Ovary (tissue), 9 donors: ENCODE measurements around the gene SLC51B. TPM values are rescaled to one million over a fixed set of nuclear protein-coding genes. Genes with fewer than 3 reads are reported as not detected.
"Not testable (repeated sequence)": the region's sequence is repeated elsewhere in the genome, so short reads cannot be mapped to it uniquely, and the experiment has no call there.

Experiments
- DNase-seq, 5 donors: peaks; one replicate each; pipeline ENCODE4 v3.0.0-alpha.2; 2019 to 2020
- H3K27ac ChIP-seq, 2 donors: fragments of 200-600 bp; one replicate each; pipeline versions ENCODE4 v1.5.1 to v1.8.0; 2019 to 2022
- H3K27me3 ChIP-seq: fragments of 200-600 bp; one replicate; pipeline ENCODE4 v1.8.0; 2022
- H3K36me3 ChIP-seq: fragments of 200-600 bp; sonication (generic); one replicate; pipeline ENCODE4 v1.5.1; 2019
- H3K4me1 ChIP-seq: one replicate; pipeline ENCODE4 v1.8.1; 2013; ENCODE audit warnings: mild to moderate bottlenecking, moderate library complexity; ENCODE audit not compliant: insufficient read depth
- H3K4me3 ChIP-seq: fragments of 200-600 bp; sonication (generic); one replicate; pipeline ENCODE4 v1.5.1; 2017
- H3K9me3 ChIP-seq, 2 donors: fragments of 200-600 bp in 1 of 2; sonication (generic) in 1 of 2; one replicate each; pipeline versions ENCODE4 v1.5.1 to v1.8.1; 2013 to 2019; ENCODE audit warnings: mild to moderate bottlenecking in 1 of 2, moderate library complexity in 1 of 2
- EP300 ChIP-seq: sonication (generic); formaldehyde crosslinking; IDR thresholded peaks from one replicate; pipeline ENCODE4 v1.6.1; 2017; ENCODE audit warnings: antibody characterized with exemption
- POLR2A ChIP-seq: fragments of 450-650 bp; IDR thresholded peaks from one replicate; pipeline ENCODE4 v1.6.1; 2017; ENCODE audit warnings: antibody characterized with exemption, mild to moderate bottlenecking, moderate library complexity
- WGBS, 3 donors: extraction: QIAGEN DNeasy Blood & Tissue Kit in 1 of 3; methylation state at CpG; one replicate each; pipeline versions ENCODE4 v1.1.5 to v1.1.7; 2013 to 2017; 5-methylcytosine and 5-hydroxymethylcytosine counted together
- intact Hi-C, 4 donors: fragments of 100-400 bp; cut with DNase I; formaldehyde crosslinking; loops; one replicate each; pipeline versions ENCODE4 v1.11.0 to v1.15.1; 2022 to 2023
- polyA plus RNA-seq, 2 donors: library from polyadenylated mRNA; stranded (reverse); fragments of 200-250 nt in 1 of 2; fragments of 350-450 nt in 1 of 2; fragmentation: Illumina TruSeq in 1 of 2; extraction: RNeasy Lipid Tissue Mini Kit (QIAGEN cat#74804) in 1 of 2; gene quantifications; one replicate each; pipeline ENCODE4 v1.2.3, GENCODE V29; 2013 to 2014
- total RNA-seq, 7 donors: library from RNA; depleted of rRNA in 2 of 7; stranded (reverse); fragments of >200 nt in 2 of 7; fragmentation: NEBNext Ultra II Directional in 3 of 7; extraction: Animal tissue kit (Norgen Biotek cat#: 25700) in 3 of 7; gene quantifications; one replicate each; pipeline versions ENCODE4 v1.1.0 to v1.2.4, GENCODE V29; 2016 to 2023
- TF ChIP-seq, protein P1 (sequence below), 3 donors: fragments of 450-650 bp in 2 of 3; fragments of 200-600 bp in 1 of 3; IDR thresholded peaks; one replicate each; pipeline versions ENCODE4 v1.5.1 to v1.8.0; 2016 to 2022; ENCODE audit warnings: antibody characterized with exemption in 3 of 3, mild to moderate bottlenecking in 1 of 3
- donor health status: DM: no; HTN: no; CAD: no; lungs with moderate emphysema.
- donor health status: DM: no; HTN: no; CAD: no.
- donor health status: Bipolar disorder and iron deficiency.
- donor health status: DM: yes; HTN: yes; CAD: no.
- donor health status: DM: no; HTN: no; CAD: no.
- donor health status: DM: yes; HTN: yes; CAD: no.

SLC51B gene
- total and polyA plus RNA-seq, 9 donors, result 0.22 to 0.31 (median 0.27) TPM; not detected in 6

- peak in 1 of 5 donors; percentile 10 for DNase-seq
These were observed 47.0 kb downstream of the SLC51B start for GRCh38 chr15:65091946-65092770.

DNA sequence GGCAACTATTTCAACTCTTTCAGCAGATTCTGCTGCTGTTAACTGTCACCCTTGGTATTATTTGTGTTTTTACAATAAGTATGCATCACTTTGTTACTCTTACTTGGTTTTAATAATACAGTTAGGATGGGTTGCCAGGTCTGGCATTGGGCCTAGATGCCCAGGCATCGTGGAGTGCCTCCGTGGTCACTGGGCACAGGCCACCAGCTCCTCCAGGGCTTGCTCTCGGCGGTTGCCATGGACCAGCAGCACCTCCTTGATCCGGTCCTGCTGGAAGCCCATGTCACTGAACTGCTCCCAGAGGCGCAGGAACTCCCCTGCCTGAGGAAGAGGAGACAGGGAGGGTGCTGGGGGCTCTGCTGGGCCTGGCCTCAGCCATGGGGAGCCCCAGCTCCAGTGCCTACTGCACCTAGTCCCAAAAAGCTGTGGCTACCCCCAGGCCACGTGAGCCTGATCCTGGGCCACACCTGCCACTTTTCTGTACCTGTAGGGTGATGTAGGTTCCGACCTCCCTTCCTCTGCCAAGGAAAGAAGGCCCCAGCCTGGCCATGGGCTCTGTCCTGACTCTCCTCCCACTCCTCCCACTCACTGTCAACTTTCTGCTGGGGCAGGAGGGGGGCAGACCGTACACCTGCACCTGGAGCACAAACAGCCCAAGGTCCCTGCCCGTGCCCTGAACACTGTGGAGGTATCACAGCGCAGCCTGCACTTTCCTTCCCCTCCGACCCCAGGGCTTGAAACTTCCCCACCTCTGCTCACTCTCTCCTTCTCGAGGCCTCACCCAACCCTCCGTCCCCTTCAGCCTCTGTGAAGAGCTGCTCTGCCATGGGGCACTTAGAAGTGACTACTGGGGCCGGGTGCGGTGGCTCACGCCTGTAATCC lies 48.0 kb downstream of the SLC51B start:
- Histone ChIP-seq H3K27me3 (no peaks in the 10 kb centered on the region), H3K4me3 (no peak overlapping the region), H3K36me3 (no peaks in the 10 kb centered on the region), H3K9me3 (no peaks in the 10 kb centered on the region), H3K4me1 (peaks cover 10% of the 10 kb centered on the region), H3K27ac (no peak overlapping the region)
- intact Hi-C loops, result no loop called here
- TF ChIP-seq EP300 (no peak), POLR2A (no peak)
- TF ChIP-seq, protein P1, sequence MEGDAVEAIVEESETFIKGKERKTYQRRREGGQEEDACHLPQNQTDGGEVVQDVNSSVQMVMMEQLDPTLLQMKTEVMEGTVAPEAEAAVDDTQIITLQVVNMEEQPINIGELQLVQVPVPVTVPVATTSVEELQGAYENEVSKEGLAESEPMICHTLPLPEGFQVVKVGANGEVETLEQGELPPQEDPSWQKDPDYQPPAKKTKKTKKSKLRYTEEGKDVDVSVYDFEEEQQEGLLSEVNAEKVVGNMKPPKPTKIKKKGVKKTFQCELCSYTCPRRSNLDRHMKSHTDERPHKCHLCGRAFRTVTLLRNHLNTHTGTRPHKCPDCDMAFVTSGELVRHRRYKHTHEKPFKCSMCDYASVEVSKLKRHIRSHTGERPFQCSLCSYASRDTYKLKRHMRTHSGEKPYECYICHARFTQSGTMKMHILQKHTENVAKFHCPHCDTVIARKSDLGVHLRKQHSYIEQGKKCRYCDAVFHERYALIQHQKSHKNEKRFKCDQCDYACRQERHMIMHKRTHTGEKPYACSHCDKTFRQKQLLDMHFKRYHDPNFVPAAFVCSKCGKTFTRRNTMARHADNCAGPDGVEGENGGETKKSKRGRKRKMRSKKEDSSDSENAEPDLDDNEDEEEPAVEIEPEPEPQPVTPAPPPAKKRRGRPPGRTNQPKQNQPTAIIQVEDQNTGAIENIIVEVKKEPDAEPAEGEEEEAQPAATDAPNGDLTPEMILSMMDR (IDR thresholded peaks at IDR 0.05), result no peak
- WGBS, 3 donors, result 90 to 95% (median 91%) methylated on average over 17 of the region's 17 CpGs
- peak in 1 of 5 donors; percentile 19 for DNase-seq

More at GRCh38 chr15:65091946-65092770, 47.0 kb downstream of the SLC51B start:
- intact Hi-C loops, result no loop called here
- no peaks in the 10 kb centered on the region for H3K27me3 ChIP-seq
- H3K9me3 ChIP-seq, result no peaks in the 10 kb centered on the region
- no peaks in the 10 kb centered on the region for H3K36me3 ChIP-seq
- H3K4me3 ChIP-seq, result no peak overlapping the region
- TF ChIP-seq POLR2A, result no peak
- 68 to 77% (median 75%) methylated on average over 12 of the region's 12 CpGs for WGBS, 3 donors
- no peak overlapping the region for H3K27ac ChIP-seq
- peaks cover 10% of the 10 kb centered on the region for H3K4me1 ChIP-seq

DNA sequence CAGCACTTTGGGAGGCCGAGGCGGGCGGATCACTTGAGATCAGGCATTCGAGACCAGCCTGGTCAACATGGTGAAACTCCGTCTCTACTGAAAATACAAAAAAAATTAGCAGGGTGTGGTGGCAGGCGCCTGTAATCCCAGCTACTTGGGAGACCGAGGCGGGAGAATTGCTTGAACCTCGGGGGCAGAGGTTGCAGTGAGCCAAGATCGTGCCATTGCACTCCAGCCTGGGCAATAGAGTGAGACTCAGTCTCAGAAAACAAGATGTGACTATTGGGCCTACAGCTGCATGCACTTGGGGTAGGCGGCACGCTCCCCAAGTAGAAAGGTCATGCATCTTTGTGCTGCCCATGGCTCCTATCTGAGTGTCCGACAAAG lies 48.6 kb downstream of the SLC51B start:
- intact Hi-C loops, DNase-seq, H3K4me3 ChIP-seq, H3K27me3 ChIP-seq, H3K27ac ChIP-seq, H3K36me3 ChIP-seq, H3K9me3 ChIP-seq: not testable (repeated sequence)
- WGBS, 3 donors, result 95 to 96% (median 95%) methylated on average over 13 of the region's 13 CpGs
- peaks cover 10% of the 10 kb centered on the region for H3K4me1 ChIP-seq

DNA sequence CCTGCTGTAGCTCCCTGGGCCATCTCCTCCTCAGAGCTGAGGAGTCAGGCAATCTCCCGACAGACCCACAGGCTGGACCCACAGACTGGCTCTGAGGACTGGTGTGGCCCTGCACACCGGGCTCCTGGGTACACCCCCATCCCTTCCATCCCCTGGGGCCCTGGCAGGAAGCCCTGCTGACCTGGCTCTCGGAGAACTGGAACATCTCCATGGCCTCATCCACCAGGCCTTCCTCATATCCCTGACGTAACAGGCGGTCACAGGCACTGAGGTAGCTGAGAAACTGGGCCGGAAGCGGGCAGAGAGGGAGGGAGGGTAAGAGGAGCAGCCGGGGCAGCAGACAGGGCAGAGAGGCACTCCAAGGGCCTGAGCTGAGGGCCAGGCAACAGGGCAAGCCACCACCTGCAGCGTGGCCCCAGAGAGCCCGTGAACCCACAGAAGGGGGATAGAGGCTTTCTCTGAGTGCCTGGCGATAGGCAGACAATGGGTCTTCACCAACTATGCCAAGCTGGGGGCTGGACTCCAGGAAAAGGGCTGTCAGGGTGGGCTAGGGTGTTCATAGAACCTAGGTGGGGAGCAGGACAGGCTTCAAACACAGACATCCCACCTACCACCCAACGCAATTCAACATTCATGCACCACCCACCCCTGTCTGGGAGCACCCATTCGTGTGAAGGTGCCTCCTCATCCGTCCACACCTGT lies 49.3 kb downstream of the SLC51B start:
- H3K4me1 ChIP-seq, result peaks cover 4% of the 10 kb centered on the region
- DNase-seq, result no peak
- H3K27me3 ChIP-seq, result no peaks in the 10 kb centered on the region
- intact Hi-C loops, result no loop called here
- H3K4me3 ChIP-seq, result no peak overlapping the region
- H3K36me3 ChIP-seq, result no peaks in the 10 kb centered on the region
- TF ChIP-seq POLR2A, result no peak
- TF ChIP-seq, protein P1 (IDR thresholded peaks at IDR 0.05), result no peak
- 86 to 90% (median 88%) methylated on average over 14 of the region's 14 CpGs for WGBS, 3 donors
- H3K9me3 ChIP-seq, result no peaks in the 10 kb centered on the region
- no peak overlapping the region for H3K27ac ChIP-seq

DNA sequence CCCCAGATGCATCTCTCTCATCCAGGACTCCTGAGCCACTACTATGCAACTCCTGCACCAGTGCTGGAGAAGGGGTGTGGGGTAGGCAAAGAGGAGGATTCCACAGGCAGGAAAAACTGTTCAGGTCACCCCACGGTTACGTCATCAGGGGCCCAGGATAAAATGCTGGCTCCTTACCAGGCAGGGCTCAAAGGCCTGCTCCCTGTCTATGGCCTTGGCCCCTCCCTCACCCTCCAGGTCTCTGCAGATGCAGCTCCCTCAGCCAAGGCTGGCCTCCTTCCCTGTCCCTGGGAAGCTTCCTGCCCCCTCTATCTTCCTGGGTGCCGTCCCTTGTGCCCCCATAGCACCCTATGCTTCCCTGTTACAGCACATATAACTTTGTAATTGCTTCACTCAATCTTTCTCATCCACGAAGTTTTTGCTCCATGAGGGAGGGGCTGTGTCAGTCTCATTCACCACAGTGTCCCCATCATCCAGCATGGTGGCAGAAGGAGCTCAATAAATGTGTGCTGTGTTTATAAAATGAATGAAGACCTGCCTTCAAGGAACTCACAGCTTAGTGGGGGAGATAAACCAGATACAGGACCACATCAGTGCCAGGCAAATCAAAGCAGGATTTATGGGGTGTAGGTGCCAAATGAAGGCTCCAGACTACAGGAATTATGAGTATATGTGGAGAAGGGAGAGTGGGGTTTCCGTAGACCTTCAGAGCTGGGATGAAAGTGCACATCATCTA lies 50.0 kb downstream of the SLC51B start:
- peak in 1 of 5 donors; percentile 49 for DNase-seq

More for the DNA sequence above, 50.0 kb downstream of the SLC51B start:
- Histone ChIP-seq H3K4me1 (no peaks in the 10 kb centered on the region), H3K9me3 (no peaks in the 10 kb centered on the region), H3K4me3 (no peak overlapping the region), H3K36me3 (no peaks in the 10 kb centered on the region), H3K27me3 (no peaks in the 10 kb centered on the region), H3K27ac (no peak overlapping the region)
- 54 to 60% (median 57%) methylated on average over 5 of the region's 5 CpGs for WGBS, 3 donors
- TF ChIP-seq POLR2A (no peak), EP300 (no peak)
- TF ChIP-seq, protein P1 (IDR thresholded peaks at IDR 0.05), result no peak
- intact Hi-C loops, result no loop called here
